Neural progenitor cell (in vitro differentiated cells): ENCODE data around the gene PDE3A. TPM values are rescaled to one million over a fixed set of nuclear protein-coding genes. Genes with fewer than 3 reads are reported as not detected.
A peak's percentile ranks its signal among the peaks of the same experiment; 100 is the strongest.

ENCODE experiments used
- DNase-seq: peaks from one replicate; pipeline ENCODE4 v3.0.0-alpha.2; 2016; ENCODE audit warnings: low spot score
- H2AFZ ChIP-seq: fragments of 200-600 bp; sonication (generic); replicated peaks from 2 replicates; pipeline ENCODE4 v1.6.1; 2016; ENCODE audit warnings: antibody characterized with exemption
- H3F3A ChIP-seq: fragments of 200-600 bp; sonication (generic); 2 replicates; pipeline ENCODE4 v1.6.1; 2016; ENCODE audit warnings: antibody characterized with exemption, low read depth
- H3K27ac ChIP-seq: fragments of 200-600 bp; sonication (generic); 2 replicates; pipeline ENCODE4 v1.5.1; 2016; ENCODE audit warnings: mild to moderate bottlenecking
- H3K27me3 ChIP-seq: fragments of 200-600 bp; sonication (generic); 2 replicates; pipeline ENCODE4 v1.6.1; 2016; ENCODE audit warnings: mild to moderate bottlenecking, moderate library complexity
- H3K36me3 ChIP-seq: fragments of 200-600 bp; sonication (generic); 2 replicates; pipeline ENCODE4 v1.5.1; 2016
- H3K4me1 ChIP-seq: fragments of 200-600 bp; sonication (generic); 2 replicates; pipeline ENCODE4 v1.6.1; 2016; ENCODE audit warnings: mixed run types
- H3K4me2 ChIP-seq: fragments of 200-600 bp; sonication (generic); 2 replicates; pipeline ENCODE4 v1.6.1; 2016
- H3K4me3 ChIP-seq: fragments of 200-600 bp; sonication (generic); 2 replicates; pipeline ENCODE4 v1.5.1; 2016
- H3K79me2 ChIP-seq: fragments of 200-600 bp; sonication (generic); 2 replicates; pipeline ENCODE4 v1.6.1; 2016; ENCODE audit warnings: low read depth
- H3K9ac ChIP-seq: fragments of 200-600 bp; sonication (generic); 2 replicates; pipeline ENCODE4 v1.6.1; 2016
- H3K9me3 ChIP-seq: fragments of 200-600 bp; sonication (generic); 2 replicates; pipeline ENCODE4 v1.5.1; 2016; ENCODE audit warnings: low read depth
- H4K20me1 ChIP-seq: fragments of 200-600 bp; sonication (generic); 2 replicates; pipeline ENCODE4 v1.6.1; 2016; ENCODE audit warnings: low read depth
- H3K27ac Mint-ChIP-seq: 3 replicates; pipeline ENCODE4 v1.8.0; 2021; ENCODE audit warnings: mixed read lengths
- H3K27me3 Mint-ChIP-seq: 2 replicates; pipeline ENCODE4 v1.8.0; 2022; ENCODE audit warnings: low read depth, mild to moderate bottlenecking, inconsistent platforms, moderate library complexity, mixed read lengths; ENCODE audit not compliant: insufficient read depth
- H3K36me3 Mint-ChIP-seq: 3 replicates; pipeline ENCODE4 v1.8.0; 2021; ENCODE audit warnings: mixed read lengths
- H3K4me1 Mint-ChIP-seq: 3 replicates; pipeline ENCODE4 v1.8.0; 2021; ENCODE audit warnings: mixed read lengths
- H3K4me3 Mint-ChIP-seq: 3 replicates; pipeline ENCODE4 v1.8.0; 2021; ENCODE audit warnings: mild to moderate bottlenecking, moderate library complexity, mixed read lengths
- H3K9me3 Mint-ChIP-seq: 3 replicates; pipeline ENCODE4 v1.8.0; 2020; ENCODE audit warnings: mixed read lengths
- EZH2 ChIP-seq: fragments of 200-600 bp; sonication (generic); IDR thresholded peaks from 2 replicates; pipeline ENCODE4 v1.6.1; 2017; ENCODE audit warnings: antibody characterized with exemption, mild to moderate bottlenecking, moderate library complexity
- EZH2phosphoT487 ChIP-seq: fragments of 200-600 bp; sonication (generic); IDR thresholded peaks from 2 replicates; pipeline ENCODE4 v1.6.1; 2017; ENCODE audit warnings: antibody characterized with exemption
- total RNA-seq: library from RNA; depleted of rRNA; stranded (reverse); fragments of >200 nt; gene quantifications from 2 replicates; pipeline ENCODE4 v1.2.3, GENCODE V29; 2015; ENCODE audit warnings: low replicate concordance
- TF ChIP-seq, protein P1 (sequence below): fragments of 200-600 bp; sonication (generic); IDR thresholded peaks from 2 replicates; pipeline ENCODE4 v1.5.1; 2017; ENCODE audit warnings: antibody characterized with exemption, mild to moderate bottlenecking

The PDE3A gene
- total RNA-seq, 1 donor from 2014 or later = 0.47 TPM

DNA sequence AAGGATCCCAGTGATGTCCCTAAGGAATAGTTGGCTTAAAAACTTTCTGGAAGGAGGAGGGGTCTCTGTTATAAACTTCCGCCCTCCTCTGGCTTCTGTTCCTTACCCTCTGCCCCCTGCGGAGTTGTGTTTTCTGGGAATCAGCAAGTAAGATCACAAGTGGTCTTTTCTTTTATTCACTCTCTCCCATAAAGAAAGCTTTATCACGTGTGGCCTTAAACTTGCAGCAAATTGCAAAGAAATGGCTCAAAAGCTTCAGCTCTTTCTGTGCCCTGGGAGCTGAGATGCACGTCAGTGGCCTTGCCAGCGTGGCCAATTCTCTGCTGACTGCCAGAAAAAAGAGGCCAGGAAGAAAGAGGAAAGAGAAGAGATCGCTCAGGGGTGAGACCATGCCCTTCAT, 326.9 kb downstream of the PDE3A start, which contains the start of gene SLCO1C1:
TSS of gene SLCO1C1 (plus strand) at position 101 of the 400 bp plus-strand sequence. CDS start 4,245 bp downstream, outside the sequence.
- peak; percentile 49 for DNase-seq
- Mint-ChIP-seq H3K27ac (peak within 1 kb of the TSS; percentile 68), H3K4me3 (no peak within 1 kb of the TSS), H3K36me3 (no peaks in the 10 kb centered on the region), H3K27me3 (peaks cover 3% of the 10 kb centered on the region), H3K9me3 (no peaks in the 10 kb centered on the region), H3K4me1 (peaks cover 23% of the 10 kb centered on the region)
- H3K4me2 ChIP-seq = peak within 1 kb of the TSS; percentile 32
- no peak within 1 kb of the TSS for H2AFZ ChIP-seq
- no peak within 1 kb of the TSS for H3K27ac ChIP-seq
- H3K4me1 ChIP-seq = peaks cover 21% of the 10 kb centered on the region
- no peak within 1 kb of the TSS for H3K9ac ChIP-seq
- no peaks in the 10 kb centered on the region for H3K27me3 ChIP-seq
- H4K20me1 ChIP-seq = no peaks in the 10 kb centered on the region
- H3K9me3 ChIP-seq = no peaks in the 10 kb centered on the region
- no peak within 1 kb of the TSS for H3K4me3 ChIP-seq
- no peaks in the 10 kb centered on the region for H3K79me2 ChIP-seq
- H3F3A ChIP-seq = peaks cover 10% of the 10 kb centered on the region
- TF ChIP-seq, protein P1, sequence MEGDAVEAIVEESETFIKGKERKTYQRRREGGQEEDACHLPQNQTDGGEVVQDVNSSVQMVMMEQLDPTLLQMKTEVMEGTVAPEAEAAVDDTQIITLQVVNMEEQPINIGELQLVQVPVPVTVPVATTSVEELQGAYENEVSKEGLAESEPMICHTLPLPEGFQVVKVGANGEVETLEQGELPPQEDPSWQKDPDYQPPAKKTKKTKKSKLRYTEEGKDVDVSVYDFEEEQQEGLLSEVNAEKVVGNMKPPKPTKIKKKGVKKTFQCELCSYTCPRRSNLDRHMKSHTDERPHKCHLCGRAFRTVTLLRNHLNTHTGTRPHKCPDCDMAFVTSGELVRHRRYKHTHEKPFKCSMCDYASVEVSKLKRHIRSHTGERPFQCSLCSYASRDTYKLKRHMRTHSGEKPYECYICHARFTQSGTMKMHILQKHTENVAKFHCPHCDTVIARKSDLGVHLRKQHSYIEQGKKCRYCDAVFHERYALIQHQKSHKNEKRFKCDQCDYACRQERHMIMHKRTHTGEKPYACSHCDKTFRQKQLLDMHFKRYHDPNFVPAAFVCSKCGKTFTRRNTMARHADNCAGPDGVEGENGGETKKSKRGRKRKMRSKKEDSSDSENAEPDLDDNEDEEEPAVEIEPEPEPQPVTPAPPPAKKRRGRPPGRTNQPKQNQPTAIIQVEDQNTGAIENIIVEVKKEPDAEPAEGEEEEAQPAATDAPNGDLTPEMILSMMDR = no peak
- no peak for TF ChIP-seq EZH2phosphoT487
- TF ChIP-seq EZH2 = no peak
- H3K36me3 ChIP-seq = no peaks in the 10 kb centered on the region

DNA sequence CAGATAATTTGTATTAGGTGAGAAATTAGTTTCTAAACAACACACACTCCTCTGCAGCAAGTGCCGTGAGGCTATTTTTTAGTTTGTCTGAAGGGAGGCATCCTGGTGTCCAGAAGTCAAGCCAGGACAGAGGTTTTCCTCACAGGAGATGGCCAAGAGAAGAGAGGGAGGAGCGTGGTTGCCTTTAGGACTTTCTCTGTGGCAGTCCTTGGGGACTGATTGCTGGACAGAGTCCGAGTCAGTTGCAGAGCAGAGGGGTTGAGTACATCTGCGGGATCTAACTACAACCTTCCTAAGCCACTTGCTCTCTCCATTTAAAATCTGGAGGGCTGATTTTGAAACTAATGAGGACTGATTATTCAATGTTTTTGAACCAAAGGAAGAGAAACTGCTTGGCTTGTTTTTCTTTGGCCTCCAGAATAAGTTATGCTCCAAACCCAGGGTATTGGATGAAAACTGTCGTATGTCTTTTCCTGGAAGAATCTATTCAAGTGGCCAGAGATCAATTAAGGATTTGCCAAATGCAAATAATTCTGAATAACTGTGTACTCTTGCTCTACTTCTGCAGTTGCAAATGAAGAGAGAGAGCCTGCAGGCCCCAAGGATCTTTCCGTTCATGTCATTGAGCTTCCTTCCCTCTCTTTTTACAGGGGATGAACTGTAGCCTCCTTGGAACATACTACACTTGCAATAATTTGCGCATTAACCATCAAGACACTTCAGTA, 328.0 kb downstream of the PDE3A start:
- Mint-ChIP-seq H3K4me3 (no peak overlapping the region), H3K27me3 (peaks cover 3% of the 10 kb centered on the region), H3K27ac (peak overlapping the region; percentile 68), H3K4me1 (peaks cover 23% of the 10 kb centered on the region), H3K9me3 (no peaks in the 10 kb centered on the region), H3K36me3 (no peaks in the 10 kb centered on the region)
- no peaks in the 10 kb centered on the region for H3K79me2 ChIP-seq
- H3K4me2 ChIP-seq = no peak overlapping the region
- H4K20me1 ChIP-seq = no peaks in the 10 kb centered on the region
- no peaks in the 10 kb centered on the region for H3K27me3 ChIP-seq
- no peak overlapping the region for H3K9ac ChIP-seq
- no peaks in the 10 kb centered on the region for H3K9me3 ChIP-seq
- no peak overlapping the region for H3K27ac ChIP-seq
- no peak for DNase-seq
- no peaks in the 10 kb centered on the region for H3K36me3 ChIP-seq
- H2AFZ ChIP-seq = peak overlapping the region; percentile 66
- TF ChIP-seq, protein P1 = no peak
- no peak for TF ChIP-seq EZH2
- TF ChIP-seq EZH2phosphoT487 = no peak
- H3K4me3 ChIP-seq = no peak overlapping the region
- peaks cover 21% of the 10 kb centered on the region for H3K4me1 ChIP-seq
- H3F3A ChIP-seq = peaks cover 10% of the 10 kb centered on the region

DNA sequence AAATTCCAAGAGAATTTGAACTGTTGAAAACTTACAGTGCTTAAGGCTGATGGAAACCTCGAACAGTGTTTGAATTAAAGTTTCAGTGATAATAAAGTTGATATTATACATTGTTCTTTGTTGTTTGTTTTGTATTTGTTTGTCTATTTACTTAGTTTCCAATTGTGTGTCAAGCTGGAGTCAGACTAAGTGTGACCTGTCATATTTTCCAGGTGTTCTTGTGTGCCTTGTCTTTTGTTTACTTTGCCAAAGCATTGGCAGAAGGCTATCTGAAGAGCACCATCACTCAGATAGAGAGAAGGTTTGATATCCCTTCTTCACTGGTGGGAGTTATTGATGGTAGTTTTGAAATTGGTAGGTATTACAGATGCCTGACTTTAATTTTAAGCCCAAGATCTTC, 332.8 kb downstream of the PDE3A start:
- no peak overlapping the region for H3K4me3 ChIP-seq
- no peak overlapping the region for H3K9ac ChIP-seq
- Mint-ChIP-seq H3K36me3 (no peaks in the 10 kb centered on the region), H3K4me3 (no peak overlapping the region), H3K9me3 (no peaks in the 10 kb centered on the region), H3K4me1 (peaks cover 10% of the 10 kb centered on the region), H3K27ac (no peak overlapping the region), H3K27me3 (no peaks in the 10 kb centered on the region)
- H3F3A ChIP-seq = peaks cover 4% of the 10 kb centered on the region
- TF ChIP-seq EZH2 (no peak), EZH2phosphoT487 (no peak)
- TF ChIP-seq, protein P1 = no peak
- no peaks in the 10 kb centered on the region for H3K9me3 ChIP-seq
- no peak overlapping the region for H2AFZ ChIP-seq
- no peak overlapping the region for H3K4me2 ChIP-seq
- H3K36me3 ChIP-seq = no peaks in the 10 kb centered on the region
- H3K27ac ChIP-seq = no peak overlapping the region
- no peaks in the 10 kb centered on the region for H4K20me1 ChIP-seq
- H3K4me1 ChIP-seq = peaks cover 8% of the 10 kb centered on the region
- no peaks in the 10 kb centered on the region for H3K27me3 ChIP-seq
- no peak for DNase-seq
- H3K79me2 ChIP-seq = no peaks in the 10 kb centered on the region
